ENCODE results near the gene KRT23. TPM values are rescaled to one million over a fixed set of nuclear protein-coding genes. Genes with fewer than 3 reads are reported as not detected.

Gene KRT23
- total RNA-seq, 1 experiment from 2014 or later = 19.0 TPM

DNA sequence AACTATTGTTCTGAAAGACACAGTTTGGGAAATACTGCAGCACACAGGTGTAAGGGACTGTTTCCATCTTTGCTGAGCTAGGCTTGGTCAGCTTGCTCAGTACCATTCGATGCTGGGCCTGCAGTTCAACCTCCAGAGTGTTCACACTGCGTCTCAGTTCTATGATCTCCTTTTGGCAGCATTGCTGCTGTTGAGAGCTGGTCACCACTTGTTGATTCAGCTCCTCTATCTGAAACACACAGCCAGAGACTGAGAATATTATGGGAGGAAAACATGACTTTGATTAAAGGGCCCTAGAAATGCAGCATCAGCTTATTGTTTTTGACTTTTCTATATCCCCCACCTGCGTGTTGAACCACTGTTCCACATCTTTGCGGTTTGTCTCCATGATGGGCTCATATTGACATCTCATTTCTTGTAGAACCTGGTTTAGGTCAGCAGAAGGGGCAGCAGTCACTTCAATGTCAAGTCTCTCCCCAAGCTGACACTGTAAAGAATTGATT, 24.7 kb upstream of the KRT23 start:
- no TSS peak for BruUV-seq (replicated peaks)
- DNase-seq (ENCODE audit: low read depth, low spot score) (no peak), ATAC-seq (no peak)
- Histone ChIP-seq H3K9me2 (ENCODE audit: insufficient read depth) (no peaks in the 10 kb centered on the region), H3K4me3 (replicated peaks in 1 of 2; ENCODE audit: low read depth in 1 of 2, low read length in 2 of 2) (no peak overlapping the region), H4K20me1 (ENCODE audit: insufficient read depth) (no peaks in the 10 kb centered on the region), H3K4me1 (ENCODE audit: control insufficient read depth in 1 of 2, insufficient read depth in 2 of 2, low read length in 2 of 2) (peaks cover 36% of the 10 kb centered on the region in 2 experiments), H2AFZ (ENCODE audit: low read depth, low read length, poor library complexity, severe bottlenecking) (no peak overlapping the region), H3K27ac (ENCODE audit: low read depth, low read length) (no peak overlapping the region), H3K9ac (ENCODE audit: low read length) (no peak overlapping the region), H3K9me3 (ENCODE audit: control insufficient read depth in 1 of 2, insufficient read depth in 1 of 2, low read depth in 1 of 2, low read length in 2 of 2) (peaks cover 0 to 25% of the 10 kb centered on the region in 2 experiments; a peak in 1 of 4 replicates), H3K79me2 (ENCODE audit: insufficient read depth, low read length) (no peaks in the 10 kb centered on the region), H3K4me2 (ENCODE audit: low read length) (no peak overlapping the region), H3K27me3 (ENCODE audit: insufficient read depth, low read length) (no peaks in the 10 kb centered on the region), H3K36me3 (ENCODE audit: control insufficient read depth in 1 of 2, insufficient read depth in 2 of 2, low read length in 2 of 2) (peaks cover 0 to 38% of the 10 kb centered on the region in 2 experiments; a peak in 2 of 4 replicates)
- intact Hi-C loops (cut with micrococcal nuclease) = no loop called here
- TF ChIP-seq SRF (IDR thresholded peaks at IDR 0.05; ENCODE audit: low read depth) (no peak), REST (IDR thresholded peaks at IDR 0.05; ENCODE audit: low read depth) (no peak), ZFX (IDR thresholded peaks at IDR 0.05) (no peak), EGR1 (IDR thresholded peaks at IDR 0.05; ENCODE audit: low read depth) (no peak), CEBPB (IDR thresholded peaks at IDR 0.05; ENCODE audit: low read depth) (no peak), POLR2A (IDR thresholded peaks at IDR 0.05; ENCODE audit: borderline replicate concordance, extremely low read depth, insufficient read depth, insufficient read length) (no peak), MAX (IDR thresholded peaks at IDR 0.05) (no peak), ZNF274 (IDR thresholded peaks at IDR 0.05; ENCODE audit: low read depth, low read length) (no peak), YY1 (IDR thresholded peaks at IDR 0.05; ENCODE audit: extremely low read depth, insufficient replicate concordance, low read depth, low read length) (no peak), FOSL1 (IDR thresholded peaks at IDR 0.05; ENCODE audit: low read depth) (no peak), CTCF (IDR thresholded peaks at IDR 0.05 in 2 of 3, conservative IDR thresholded peaks at IDR 0.05 in 1 of 3; ENCODE audit: borderline replicate concordance in 1 of 3, insufficient read depth in 1 of 3, low read depth in 2 of 3, low read length in 2 of 3) (no peak), SIN3A (IDR thresholded peaks at IDR 0.05; ENCODE audit: low read depth) (no peak), CBX3 (IDR thresholded peaks at IDR 0.05; ENCODE audit: low read depth) (no peak), RAD21 (IDR thresholded peaks at IDR 0.05; ENCODE audit: low read depth) (no peak), SP1 (IDR thresholded peaks at IDR 0.05; ENCODE audit: low read depth) (no peak), TCF7L2 (IDR thresholded peaks at IDR 0.05; ENCODE audit: borderline replicate concordance, extremely low read depth, insufficient read depth, insufficient read length) (no peak), EZH2 (IDR thresholded peaks at IDR 0.05) (no peak), EZH2phosphoT487 (IDR thresholded peaks at IDR 0.05; ENCODE audit: borderline replicate concordance) (no peak), ZBTB33 (IDR thresholded peaks at IDR 0.05; ENCODE audit: extremely low read depth, insufficient replicate concordance, low read length) (no peak), JUND (IDR thresholded peaks at IDR 0.05) (no peak)
- ChIA-PET RAD21 (ENCODE audit: low non-redundant PET in 1 of 2, low total read pairs in 2 of 2, uncharacterized antibody in 2 of 2, unreplicated experiment in 2 of 2) (no interaction called here), POLR2A (no interaction called here), CTCF (no interaction called here)

Measured in HCT116 (cell line).